Measurements from ENCODE around the gene KDR. TPM values are rescaled to one million over a fixed set of nuclear protein-coding genes. Genes with fewer than 3 reads are reported as not detected.

KDR gene
- polyA plus RNA-seq, 1 of the 3 experiments (the other 2 are of a cell fraction): not detected

GRCh38 chr4:55111601-55112000, 13.8 kb downstream of the KDR start:
- no peak overlapping the region for H3K4me2 ChIP-seq
- 10% methylated on average over 1 of the region's 1 CpG for WGBS (ENCODE audit: low lambda C conversion rate)
- CTCF ChIA-PET: no interaction called here
- POLR2A ChIA-PET: no interaction called here
- no peaks in the 10 kb centered on the region for H3K9me2 ChIP-seq
- no peak overlapping the region for H3K27ac ChIP-seq (ENCODE audit: low read depth in 2 of 2, low read length in 1 of 2)
- no peak overlapping the region for H3K9ac ChIP-seq
- H3K4me1 ChIP-seq (ENCODE audit: control insufficient read depth in 1 of 2, insufficient read depth in 2 of 2, low read depth in 1 of 2, low read length in 1 of 2): no peaks in the 10 kb centered on the region
- H3K36me3 ChIP-seq (replicated peaks in 1 of 2; ENCODE audit: control insufficient read depth in 1 of 2, insufficient read depth in 2 of 2, low read length in 1 of 2): no peaks in the 10 kb centered on the region
- TF ChIP-seq GABPA (IDR thresholded peaks at IDR 0.05; ENCODE audit: low read depth) (no peak), GATA2 (CRISPR knock-in tag; IDR thresholded peaks at IDR 0.05) (no peak), MEF2A (IDR thresholded peaks at IDR 0.05; ENCODE audit: borderline replicate concordance, low read depth) (no peak), FOXJ3 (CRISPR knock-in tag; IDR thresholded peaks at IDR 0.05) (no peak), ZBTB33 (IDR thresholded peaks at IDR 0.05; ENCODE audit: borderline replicate concordance, low read depth) (no peak), REST (IDR thresholded peaks at IDR 0.05; ENCODE audit: low read depth, low read length) (no peak), USF2 (IDR thresholded peaks at IDR 0.05; ENCODE audit: borderline replicate concordance, low read depth, low read length) (no peak), FOXM1 (IDR thresholded peaks at IDR 0.05; ENCODE audit: low read depth) (no peak), FOSL2 (IDR thresholded peaks at IDR 0.05; ENCODE audit: borderline replicate concordance, low read depth) (no peak), SMC3 (IDR thresholded peaks at IDR 0.05; ENCODE audit: low read depth, low read length) (no peak)
- no peaks in the 10 kb centered on the region for H3K79me2 ChIP-seq (ENCODE audit: insufficient read depth)
- H2AFZ ChIP-seq (ENCODE audit: low read depth): no peak overlapping the region
- H4K20me1 ChIP-seq (ENCODE audit: insufficient read depth): no peaks in the 10 kb centered on the region
- no peak for DNase-seq
- no peaks in the 10 kb centered on the region for H3K27me3 ChIP-seq (ENCODE audit: insufficient read depth)
- no peaks in the 10 kb centered on the region for H3K9me3 ChIP-seq
- H3K4me3 ChIP-seq (ENCODE audit: low read depth in 2 of 2, low read length in 1 of 2): no peak overlapping the region
- H3F3A ChIP-seq (replicated peaks; ENCODE audit: insufficient read depth): no peaks in the 10 kb centered on the region

- no peak for TF ChIP-seq GABPA (IDR thresholded peaks at IDR 0.05; ENCODE audit: low read depth)
- TF ChIP-seq USF1 (IDR thresholded peaks at IDR 0.05; ENCODE audit: borderline replicate concordance, low read depth): no peak
- TF ChIP-seq SMC3 (IDR thresholded peaks at IDR 0.05; ENCODE audit: low read depth, low read length): no peak
- Histone ChIP-seq H3K9me3 (no peaks in the 10 kb centered on the region), H3K4me1 (ENCODE audit: control insufficient read depth in 1 of 2, insufficient read depth in 2 of 2, low read depth in 1 of 2, low read length in 1 of 2) (no peaks in the 10 kb centered on the region), H4K20me1 (ENCODE audit: insufficient read depth) (no peaks in the 10 kb centered on the region), H3K27me3 (ENCODE audit: insufficient read depth) (no peaks in the 10 kb centered on the region), H3K36me3 (replicated peaks in 1 of 2; ENCODE audit: control insufficient read depth in 1 of 2, insufficient read depth in 2 of 2, low read length in 1 of 2) (no peaks in the 10 kb centered on the region), H2AFZ (ENCODE audit: low read depth) (no peak overlapping the region), H3K27ac (ENCODE audit: low read depth in 2 of 2, low read length in 1 of 2) (no peak overlapping the region), H3K9me2 (no peaks in the 10 kb centered on the region), H3K79me2 (ENCODE audit: insufficient read depth) (no peaks in the 10 kb centered on the region), H3K4me3 (ENCODE audit: low read depth in 2 of 2, low read length in 1 of 2) (no peak overlapping the region), H3F3A (replicated peaks; ENCODE audit: insufficient read depth) (no peaks in the 10 kb centered on the region), H3K4me2 (no peak overlapping the region), H3K9ac (no peak overlapping the region)
- ChIA-PET POLR2A (no interaction called here), CTCF (interaction anchor here (0.5 kb wide), 1 partner anchor 1921 kb away, joined by 3 read pairs; no protein-coding TSS in a partner anchor)
- no peak for DNase-seq
- 35% methylated on average over 8 of the region's 8 CpGs for WGBS (ENCODE audit: low lambda C conversion rate)
Measured at GRCh38 chr4:55110131-55110530, 15.3 kb downstream of the KDR start.

All from SK-N-SH (cell line).